Measurements from ENCODE around the gene ITIH4. TPM values are rescaled to one million over a fixed set of nuclear protein-coding genes. Genes with fewer than 3 reads are reported as not detected.

The ITIH4 gene
- total RNA-seq, 2 experiments from 2014 or later = 18.0 to 24.9 TPM

GRCh38 chr3:52817860-52818259 lies 12.6 kb downstream of the ITIH4 start:
- no peaks in the 10 kb centered on the region for H3K4me1 Mint-ChIP-seq
- no peak for ATAC-seq

GRCh38 chr3:52817221-52817620 lies 13.3 kb downstream of the ITIH4 start:
- no peak overlapping the region for H3K27ac Mint-ChIP-seq
- H3K4me3 Mint-ChIP-seq = no peak overlapping the region
- no peaks in the 10 kb centered on the region for H3K9me3 Mint-ChIP-seq (ENCODE audit: low read depth)
- no peaks in the 10 kb centered on the region for H3K4me1 Mint-ChIP-seq
- no peaks in the 10 kb centered on the region for H3K27me3 Mint-ChIP-seq
- DNase-seq = no peak
- CTCF ChIA-PET = interaction anchor here (1.5 kb wide), 1 partner anchor 8 kb away, joined by 5 read pairs; no protein-coding TSS in a partner anchor
- H3K36me3 Mint-ChIP-seq = no peaks in the 10 kb centered on the region
- ATAC-seq = no peak

More at GRCh38 chr3:52817860-52818259, 12.6 kb downstream of the ITIH4 start:
- no peaks in the 10 kb centered on the region for H3K9me3 Mint-ChIP-seq (ENCODE audit: low read depth)
- no peak overlapping the region for H3K27ac Mint-ChIP-seq
- no peaks in the 10 kb centered on the region for H3K36me3 Mint-ChIP-seq
- H3K4me3 Mint-ChIP-seq = no peak overlapping the region
- no peak for DNase-seq
- CTCF ChIA-PET = no interaction called here
- no peaks in the 10 kb centered on the region for H3K27me3 Mint-ChIP-seq

- Mint-ChIP-seq H3K9me3 (ENCODE audit: low read depth) (no peaks in the 10 kb centered on the region), H3K27me3 (no peaks in the 10 kb centered on the region), H3K4me1 (no peaks in the 10 kb centered on the region), H3K4me3 (no peak overlapping the region), H3K36me3 (no peaks in the 10 kb centered on the region), H3K27ac (no peak overlapping the region)
- ATAC-seq (no peak), DNase-seq (no peak)
- CTCF ChIA-PET = interaction anchor here (1.5 kb wide), 2 partner anchors 9 to 14 kb away, joined by 3 to 5 read pairs; no protein-coding TSS in a partner anchor
Observed at GRCh38 chr3:52816654-52817053, 13.8 kb downstream of the ITIH4 start.

GRCh38 chr3:52816199-52816598 lies 14.3 kb downstream of the ITIH4 start:
- Mint-ChIP-seq H3K4me3 (no peak overlapping the region), H3K27me3 (no peaks in the 10 kb centered on the region), H3K9me3 (ENCODE audit: low read depth) (no peaks in the 10 kb centered on the region), H3K36me3 (no peaks in the 10 kb centered on the region), H3K27ac (no peak overlapping the region), H3K4me1 (no peaks in the 10 kb centered on the region)
- no peak for DNase-seq
- CTCF ChIA-PET = interaction anchor here (1.5 to 2.0 kb wide), 3 partner anchors 10 to 22 kb away, joined by 3 to 5 read pairs (median 4); no protein-coding TSS in a partner anchor
- ATAC-seq = no peak

GRCh38 chr3:52813810-52814209 lies 16.7 kb downstream of the ITIH4 start:
- no peak for ATAC-seq
- Mint-ChIP-seq H3K27me3 (no peaks in the 10 kb centered on the region), H3K4me3 (no peak overlapping the region), H3K4me1 (peaks cover 2% of the 10 kb centered on the region), H3K27ac (no peak overlapping the region), H3K36me3 (no peaks in the 10 kb centered on the region), H3K9me3 (ENCODE audit: low read depth) (no peaks in the 10 kb centered on the region)
- DNase-seq = no peak
- CTCF ChIA-PET = interaction anchor here (1.2 kb wide), 1 partner anchor 9 kb away, joined by 4 read pairs; no protein-coding TSS in a partner anchor

GRCh38 chr3:52811452-52812011 lies 18.9 kb downstream of the ITIH4 start:
- no peaks in the 10 kb centered on the region for H3K9me3 Mint-ChIP-seq (ENCODE audit: low read depth)
- H3K36me3 Mint-ChIP-seq = no peaks in the 10 kb centered on the region

GRCh38 chr3:52810923-52811322 lies 19.5 kb downstream of the ITIH4 start:
- CTCF ChIA-PET = interaction anchor here (1.0 kb wide), 1 partner anchor 30 kb away, joined by 3 read pairs; no protein-coding TSS in a partner anchor
- Mint-ChIP-seq H3K36me3 (no peaks in the 10 kb centered on the region), H3K4me1 (peaks cover 9% of the 10 kb centered on the region), H3K27me3 (no peaks in the 10 kb centered on the region), H3K27ac (no peak overlapping the region), H3K9me3 (ENCODE audit: low read depth) (no peaks in the 10 kb centered on the region), H3K4me3 (no peak overlapping the region)
- no peak for DNase-seq
- no peak for ATAC-seq

More at GRCh38 chr3:52811452-52812011, 18.9 kb downstream of the ITIH4 start:
- Mint-ChIP-seq H3K4me3 (no peak overlapping the region), H3K4me1 (peaks cover 9% of the 10 kb centered on the region), H3K27ac (no peak overlapping the region), H3K27me3 (no peaks in the 10 kb centered on the region)
- CTCF ChIA-PET = interaction anchor here (1.0 kb wide), 1 partner anchor 30 kb away, joined by 3 read pairs; no protein-coding TSS in a partner anchor
- ATAC-seq (no peak), DNase-seq (no peak)

- Mint-ChIP-seq H3K4me3 (no peak overlapping the region), H3K27me3 (no peaks in the 10 kb centered on the region), H3K27ac (no peak overlapping the region), H3K4me1 (peaks cover 9% of the 10 kb centered on the region), H3K36me3 (no peaks in the 10 kb centered on the region), H3K9me3 (ENCODE audit: low read depth) (no peaks in the 10 kb centered on the region)
- DNase-seq (no peak), ATAC-seq (no peak)
- CTCF ChIA-PET = interaction anchor here (2.0 kb wide), 1 partner anchor 11 kb away, joined by 8 read pairs; no protein-coding TSS in a partner anchor
Observed at GRCh38 chr3:52809662-52810377, 20.7 kb downstream of the ITIH4 start.

GRCh38 chr3:52809149-52809548 lies 21.3 kb downstream of the ITIH4 start:
- CTCF ChIA-PET = interaction anchor here (2.0 kb wide), 1 partner anchor 10 kb away, joined by 8 read pairs; no protein-coding TSS in a partner anchor
- H3K27me3 Mint-ChIP-seq = no peaks in the 10 kb centered on the region
- H3K36me3 Mint-ChIP-seq = no peaks in the 10 kb centered on the region
- no peak overlapping the region for H3K27ac Mint-ChIP-seq
- peaks cover 9% of the 10 kb centered on the region for H3K4me1 Mint-ChIP-seq
- no peak overlapping the region for H3K4me3 Mint-ChIP-seq
- no peaks in the 10 kb centered on the region for H3K9me3 Mint-ChIP-seq (ENCODE audit: low read depth)
- DNase-seq (no peak), ATAC-seq (no peak)

GRCh38 chr3:52805270-52806039 lies 25.0 kb downstream of the ITIH4 start:
- Mint-ChIP-seq H3K9me3 (ENCODE audit: low read depth) (no peaks in the 10 kb centered on the region), H3K4me3 (no peak overlapping the region), H3K27me3 (no peaks in the 10 kb centered on the region), H3K27ac (no peak overlapping the region), H3K4me1 (peaks cover 9% of the 10 kb centered on the region), H3K36me3 (no peaks in the 10 kb centered on the region)
- CTCF ChIA-PET = no interaction called here
- ATAC-seq = no peak
- no peak for DNase-seq

GRCh38 chr3:52801839-52802238 lies 28.6 kb downstream of the ITIH4 start:
- ATAC-seq = no peak
- H3K27ac Mint-ChIP-seq = no peak overlapping the region
- no peaks in the 10 kb centered on the region for H3K9me3 Mint-ChIP-seq (ENCODE audit: low read depth)
- H3K27me3 Mint-ChIP-seq = no peaks in the 10 kb centered on the region
- H3K4me1 Mint-ChIP-seq = no peaks in the 10 kb centered on the region
- no peak overlapping the region for H3K4me3 Mint-ChIP-seq
- no peaks in the 10 kb centered on the region for H3K36me3 Mint-ChIP-seq
- no peak for DNase-seq
- CTCF ChIA-PET = no interaction called here

GRCh38 chr3:52800079-52800478 lies 30.4 kb downstream of the ITIH4 start:
- Mint-ChIP-seq H3K27me3 (no peaks in the 10 kb centered on the region), H3K36me3 (no peaks in the 10 kb centered on the region), H3K4me3 (no peak overlapping the region), H3K4me1 (no peaks in the 10 kb centered on the region), H3K9me3 (ENCODE audit: low read depth) (no peaks in the 10 kb centered on the region), H3K27ac (no peak overlapping the region)
- DNase-seq = no peak
- no peak for ATAC-seq
- CTCF ChIA-PET = interaction anchor here (1.6 kb wide), 1 partner anchor 21 kb away, joined by 7 read pairs; no protein-coding TSS in a partner anchor

- Mint-ChIP-seq H3K9me3 (ENCODE audit: low read depth) (no peaks in the 10 kb centered on the region), H3K4me1 (no peaks in the 10 kb centered on the region), H3K27ac (no peak overlapping the region), H3K27me3 (no peaks in the 10 kb centered on the region), H3K4me3 (no peak overlapping the region), H3K36me3 (no peaks in the 10 kb centered on the region)
- DNase-seq (no peak), ATAC-seq (no peak)
- CTCF ChIA-PET = interaction anchor here (0.7 to 1.6 kb wide), 5 partner anchors 9 to 105 kb away, joined by 3 to 8 read pairs (median 3); no protein-coding TSS in a partner anchor
Observed at GRCh38 chr3:52798978-52799476, 31.4 kb downstream of the ITIH4 start.
